Keratinocyte (primary cell): ENCODE results near the gene CFAP20DC. TPM values are rescaled to one million over a fixed set of nuclear protein-coding genes. Genes with fewer than 3 reads are reported as not detected.

Experiments
- DNase-seq: peaks from one replicate; pipeline ENCODE4 v3.0.0-alpha.2; 2011; ENCODE audit warnings: low read depth, missing footprints, low spot score
- FAIRE-seq: peaks from 2 replicates; lab custom pipeline; 2011; peaks lifted over from hg19 to GRCh38; lab: Jason Lieb, UNC
- H2AFZ ChIP-seq: 2 replicates; pipeline ENCODE4 v1.6.0; 2012; ENCODE audit warnings: low read length, control low read depth, inconsistent platforms; ENCODE audit not compliant: control insufficient read depth
- H3K27ac ChIP-seq: 2 replicates; pipeline ENCODE4 v1.5.1; 2011; ENCODE audit warnings: low read length; ENCODE audit not compliant: control insufficient read depth, insufficient read depth
- H3K27me3 ChIP-seq: 3 replicates; pipeline ENCODE4 v1.6.0; 2011; ENCODE audit warnings: low read length; ENCODE audit not compliant: control insufficient read depth, insufficient read depth; ENCODE audit errors: extremely low read depth
- H3K36me3 ChIP-seq, 2 experiments: 2 replicates in 1 of 2; 3 replicates in 1 of 2; pipeline ENCODE4 v1.5.1; 2011; ENCODE audit warnings: low read length in 2 of 2, mild to moderate bottlenecking in 1 of 2; ENCODE audit not compliant: control insufficient read depth in 2 of 2, insufficient read depth in 2 of 2; ENCODE audit errors: extremely low read depth in 1 of 2
- H3K4me1 ChIP-seq: 3 replicates; pipeline ENCODE4 v1.5.1; 2011; ENCODE audit warnings: low read length; ENCODE audit not compliant: control insufficient read depth, insufficient read depth; ENCODE audit errors: extremely low read depth
- H3K4me2 ChIP-seq: 3 replicates; pipeline ENCODE4 v1.6.0; 2011; ENCODE audit warnings: low read depth, low read length; ENCODE audit not compliant: control insufficient read depth, insufficient read depth; ENCODE audit errors: extremely low read depth
- H3K4me3 ChIP-seq, 3 experiments: fragments of 200-600 bp in 1 of 3; sonication (generic) in 1 of 3; 2 replicates in 2 of 3; 3 replicates in 1 of 3; pipeline ENCODE4 v1.5.1; 2011 to 2016; ENCODE audit warnings: low read length in 3 of 3, mild to moderate bottlenecking in 3 of 3, control low read depth in 2 of 3, inconsistent platforms in 1 of 3, low read depth in 1 of 3, mixed read lengths in 1 of 3, mixed run types in 1 of 3, moderate library complexity in 1 of 3; ENCODE audit not compliant: control insufficient read depth in 2 of 3, insufficient read depth in 2 of 3; ENCODE audit errors: extremely low read depth in 1 of 3
- H3K79me2 ChIP-seq: 2 replicates; pipeline ENCODE4 v1.6.0; 2012; ENCODE audit warnings: low read length; ENCODE audit not compliant: control insufficient read depth, insufficient read depth
- H3K9ac ChIP-seq: 3 replicates; pipeline ENCODE4 v1.6.0; 2011; ENCODE audit warnings: low read length; ENCODE audit not compliant: control insufficient read depth, insufficient read depth; ENCODE audit errors: extremely low read depth
- H3K9me1 ChIP-seq: 3 replicates; pipeline ENCODE4 v1.6.0; 2011; ENCODE audit warnings: low read length; ENCODE audit not compliant: control insufficient read depth, insufficient read depth; ENCODE audit errors: extremely low read depth
- H3K9me3 ChIP-seq: 2 replicates; pipeline ENCODE4 v1.5.1; 2012; ENCODE audit warnings: low read depth, low read length; ENCODE audit not compliant: control insufficient read depth
- H4K20me1 ChIP-seq: 3 replicates; pipeline ENCODE4 v1.6.0; 2011; ENCODE audit warnings: low read length; ENCODE audit not compliant: control insufficient read depth, insufficient read depth; ENCODE audit errors: extremely low read depth
- EZH2 ChIP-seq: IDR thresholded peaks from one replicate; pipeline ENCODE4 v1.6.1; 2012; ENCODE audit warnings: inconsistent platforms, mild to moderate bottlenecking, low read length, moderate library complexity
- dilution Hi-C: fragments of 300-500 bp; cut with MboI; formaldehyde crosslinking; loops from one replicate; pipeline ENCODE4 v1.7.0; 2020; ENCODE audit warnings: low sequenced_read_pairs; ENCODE audit not compliant: extremely low pct_ligation_motif_present
- polyA plus RNA-seq, 5 experiments: library from polyadenylated mRNA; depleted of rRNA in 3 of 5; stranded (reverse) in 3 of 5; stranded (forward) in 1 of 5; unstranded in 1 of 5; fragments of >200 nt; gene quantifications; 1 replicate in 1 of 5; 2 replicates in 3 of 5; 3 replicates in 1 of 5; pipeline versions ENCODE4 v1.2.1 to v1.2.3, GENCODE V29; 2011 to 2012; ENCODE audit warnings: missing spikeins in 2 of 5, low read depth in 1 of 5, low replicate concordance in 1 of 5
- TF ChIP-seq, protein P1 (sequence below), 3 experiments: IDR thresholded peaks in 1 of 3; conservative IDR thresholded peaks in 1 of 3; optimal IDR thresholded peaks in 1 of 3; 2 replicates in 2 of 3; 3 replicates in 1 of 3; pipeline versions ENCODE3 to v1.5.1; 2011; ENCODE audit warnings: low read length in 3 of 3, mild to moderate bottlenecking in 3 of 3, moderate library complexity in 2 of 3, control low read depth in 1 of 3, inconsistent platforms in 1 of 3; ENCODE audit not compliant: insufficient read depth in 2 of 3; ENCODE audit errors: extremely low read depth in 1 of 3

CFAP20DC gene
- polyA plus RNA-seq, 1 donor (not counting 4 experiments of a cell fraction or from before 2014, with no cell fraction given), result 6.3 TPM

DNA sequence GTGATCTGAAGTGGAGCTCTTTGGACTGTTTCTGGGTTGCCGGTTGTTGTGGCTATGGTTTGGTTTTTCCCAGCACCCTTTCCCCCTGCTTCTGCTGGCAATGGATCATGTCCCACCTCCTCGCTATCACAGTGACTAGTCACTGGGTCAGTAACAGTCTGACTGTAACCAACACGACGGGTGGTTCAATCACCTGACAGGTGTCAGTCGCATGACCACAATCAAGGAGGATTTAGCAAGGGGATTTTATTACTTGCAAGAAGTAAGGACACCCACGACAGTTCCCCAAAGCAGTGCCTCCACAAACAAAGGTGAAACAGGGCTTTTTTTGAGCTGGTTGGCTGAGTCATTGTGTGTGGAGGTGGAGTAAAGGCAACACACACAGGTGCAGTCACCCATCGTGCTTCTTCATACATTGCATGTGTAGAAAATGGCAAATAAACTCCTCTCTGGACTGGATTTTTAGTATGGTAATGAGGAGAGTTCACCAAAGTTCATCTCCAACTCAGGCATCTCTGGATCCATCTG, 324.4 kb downstream of the CFAP20DC start:
- TF ChIP-seq, protein P1, sequence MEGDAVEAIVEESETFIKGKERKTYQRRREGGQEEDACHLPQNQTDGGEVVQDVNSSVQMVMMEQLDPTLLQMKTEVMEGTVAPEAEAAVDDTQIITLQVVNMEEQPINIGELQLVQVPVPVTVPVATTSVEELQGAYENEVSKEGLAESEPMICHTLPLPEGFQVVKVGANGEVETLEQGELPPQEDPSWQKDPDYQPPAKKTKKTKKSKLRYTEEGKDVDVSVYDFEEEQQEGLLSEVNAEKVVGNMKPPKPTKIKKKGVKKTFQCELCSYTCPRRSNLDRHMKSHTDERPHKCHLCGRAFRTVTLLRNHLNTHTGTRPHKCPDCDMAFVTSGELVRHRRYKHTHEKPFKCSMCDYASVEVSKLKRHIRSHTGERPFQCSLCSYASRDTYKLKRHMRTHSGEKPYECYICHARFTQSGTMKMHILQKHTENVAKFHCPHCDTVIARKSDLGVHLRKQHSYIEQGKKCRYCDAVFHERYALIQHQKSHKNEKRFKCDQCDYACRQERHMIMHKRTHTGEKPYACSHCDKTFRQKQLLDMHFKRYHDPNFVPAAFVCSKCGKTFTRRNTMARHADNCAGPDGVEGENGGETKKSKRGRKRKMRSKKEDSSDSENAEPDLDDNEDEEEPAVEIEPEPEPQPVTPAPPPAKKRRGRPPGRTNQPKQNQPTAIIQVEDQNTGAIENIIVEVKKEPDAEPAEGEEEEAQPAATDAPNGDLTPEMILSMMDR (optimal IDR thresholded peaks at IDR 0.05 in 1 of 3, IDR thresholded peaks at IDR 0.05 in 1 of 3, conservative IDR thresholded peaks at IDR 0.05 in 1 of 3; ENCODE audit: extremely low read depth in 1 of 3, insufficient read depth in 2 of 3, low read length in 3 of 3), result no peak
- Histone ChIP-seq H3K9me1 (no peaks in the 10 kb centered on the region), H3K9ac (no peak overlapping the region), H3K9me3 (no peaks in the 10 kb centered on the region), H3K36me3 (no peaks in the 10 kb centered on the region), H3K4me1 (no peaks in the 10 kb centered on the region), H3K27me3 (peaks cover 11% of the 10 kb centered on the region), H3K4me2 (no peak overlapping the region), H3K79me2 (no peaks in the 10 kb centered on the region), H2AFZ (no peak overlapping the region), H3K27ac (no peak overlapping the region), H4K20me1 (no peaks in the 10 kb centered on the region), H3K4me3 (no peak overlapping the region)
- FAIRE-seq (no peak), DNase-seq (no peak)
- dilution Hi-C loops, result no loop called here

DNA sequence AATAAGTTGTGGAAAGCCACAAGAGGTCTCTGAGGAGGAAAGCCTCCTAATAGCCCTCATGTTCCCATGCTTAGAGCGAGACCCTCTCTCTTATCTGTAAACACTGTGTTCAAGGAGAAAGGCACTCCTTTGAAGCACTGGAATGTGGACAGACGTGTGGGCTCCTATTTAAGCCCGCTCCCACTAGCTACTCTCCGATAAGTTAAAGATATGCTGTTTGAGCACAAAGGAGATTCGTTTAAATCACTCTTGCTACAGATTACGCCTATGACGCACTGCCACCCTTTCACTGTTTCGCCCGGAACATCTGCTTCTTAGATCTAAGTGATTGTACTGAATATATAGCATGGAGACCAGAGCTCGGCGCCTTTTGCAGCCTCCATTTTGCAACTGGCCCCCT, 325.5 kb downstream of the CFAP20DC start:
- Histone ChIP-seq H3K36me3 (no peaks in the 10 kb centered on the region), H3K27me3 (peaks cover 11% of the 10 kb centered on the region), H2AFZ (no peak overlapping the region), H3K9ac (no peak overlapping the region), H3K9me1 (no peaks in the 10 kb centered on the region), H3K4me1 (no peaks in the 10 kb centered on the region), H3K27ac (no peak overlapping the region), H3K4me3 (no peak overlapping the region), H4K20me1 (no peaks in the 10 kb centered on the region), H3K9me3 (no peaks in the 10 kb centered on the region), H3K4me2 (no peak overlapping the region), H3K79me2 (no peaks in the 10 kb centered on the region)
- TF ChIP-seq, protein P1 (optimal IDR thresholded peaks at IDR 0.05 in 1 of 3, IDR thresholded peaks at IDR 0.05 in 1 of 3, conservative IDR thresholded peaks at IDR 0.05 in 1 of 3; ENCODE audit: extremely low read depth in 1 of 3, insufficient read depth in 2 of 3, low read length in 3 of 3), result no peak
- TF ChIP-seq EZH2, result no peak
- dilution Hi-C loops, result no loop called here
- FAIRE-seq (no peak), DNase-seq (no peak)
